HepG2 (cell line): Measurements from ENCODE around the gene KCNMA1. TPM values are rescaled to one million over a fixed set of nuclear protein-coding genes. Genes with fewer than 3 reads are reported as not detected.

Experiments used
- ATAC-seq: fragments of 200-7000 bp; cut with Tn5 transposase; 3 replicates; pipeline ENCODE4 v1.9.1; 2020; ENCODE audit warnings: mild to moderate bottlenecking, moderate library complexity
- BruUV-seq: library from RNA; stranded (reverse); fragments of 400-500 nt; replicated peaks from 2 replicates; lab custom pipeline; 2021; lab: Mats Ljungman, UMichigan
- CTCF ChIA-PET: fragments of 300-600 bp; formaldehyde crosslinking; extraction: SDS; loops from one replicate; lab custom pipeline; 2021; ENCODE audit warnings: low total read pairs, inconsistent platforms, low intra/inter-chr PET ratio; lab: Yijun Ruan, JAX
- POLR2A ChIA-PET: fragments of 350-600 bp; sonication (Branson Sonifier 250); formaldehyde crosslinking; loops from one replicate; lab custom pipeline; 2020; ENCODE audit warnings: antibody characterized with exemption, inconsistent platforms; lab: Yijun Ruan, JAX
- DNase-seq: peaks from one replicate; pipeline ENCODE4 v3.0.0-alpha.2; 2015; ENCODE audit warnings: low spot score
- FAIRE-seq: peaks from 3 replicates; lab custom pipeline; 2011; peaks lifted over from hg19 to GRCh38; lab: Jason Lieb, UNC
- H2AFZ ChIP-seq: one replicate; pipeline ENCODE4 v1.6.1; 2011; ENCODE audit warnings: low read length, inconsistent platforms
- H3K27ac ChIP-seq: fragments of 300-600 bp; 3 replicates; pipeline ENCODE4 v1.8.0; 2011; ENCODE audit warnings: mixed run types, mild to moderate bottlenecking, mixed read lengths, low read length, inconsistent platforms; ENCODE audit not compliant: insufficient read depth; ENCODE audit errors: extremely low read length
- H3K27me3 ChIP-seq, 2 experiments: fragments of 200-600 bp in 1 of 2; 2 replicates in 1 of 2; 3 replicates in 1 of 2; pipeline versions ENCODE4 v1.6.0 to v1.8.0; 2011; ENCODE audit warnings: low read length in 2 of 2, mild to moderate bottlenecking in 2 of 2, moderate library complexity in 2 of 2, inconsistent platforms in 1 of 2; ENCODE audit not compliant: insufficient read depth in 2 of 2, control insufficient read depth in 1 of 2
- H3K36me3 ChIP-seq, 2 experiments: fragments of 200-600 bp in 1 of 2; replicated peaks in 1 of 2; 2 replicates in 1 of 2; 3 replicates in 1 of 2; pipeline versions ENCODE4 v1.5.1 to v1.8.0; 2011; ENCODE audit warnings: low read length in 2 of 2, inconsistent platforms in 1 of 2; ENCODE audit not compliant: insufficient read depth in 2 of 2, control insufficient read depth in 1 of 2
- H3K4me1 ChIP-seq: 2 replicates; pipeline ENCODE4 v1.5.1; 2012; ENCODE audit warnings: low read length, inconsistent platforms; ENCODE audit not compliant: insufficient read depth
- H3K4me2 ChIP-seq: 2 replicates; pipeline ENCODE4 v1.6.0; 2011; ENCODE audit warnings: low read depth, low read length, inconsistent platforms
- H3K4me3 ChIP-seq, 3 experiments: fragments of 200-600 bp in 1 of 3; sonication (generic), shearing (Covaris generic) in 1 of 3; replicated peaks in 1 of 3; 2 replicates each; pipeline ENCODE4 v1.5.1; 2011 to 2016; ENCODE audit warnings: low read length in 3 of 3, inconsistent platforms in 2 of 3, low read depth in 2 of 3, mild to moderate bottlenecking in 2 of 3, control low read depth in 1 of 3, mixed read lengths in 1 of 3; ENCODE audit not compliant: insufficient read depth in 1 of 3
- H3K79me2 ChIP-seq: one replicate; pipeline ENCODE4 v1.6.1; 2011; ENCODE audit warnings: low read length, inconsistent platforms; ENCODE audit not compliant: insufficient read depth
- H3K9ac ChIP-seq: 2 replicates; pipeline ENCODE4 v1.6.0; 2011; ENCODE audit warnings: mild to moderate bottlenecking, low read depth, low read length, inconsistent platforms; ENCODE audit not compliant: insufficient read depth
- H3K9me3 ChIP-seq: 2 replicates; pipeline ENCODE4 v1.5.1; 2012; ENCODE audit warnings: mild to moderate bottlenecking, low read length
- H4K20me1 ChIP-seq: 2 replicates; pipeline ENCODE4 v1.6.0; 2011; ENCODE audit warnings: inconsistent platforms, mild to moderate bottlenecking, low read length, moderate library complexity; ENCODE audit not compliant: insufficient read depth
- ADNP ChIP-seq: sonication (generic); formaldehyde crosslinking; IDR thresholded peaks from 2 replicates; pipeline ENCODE4 v1.4.0; 2020; ENCODE audit warnings: missing genetic modification reagents
- ATF7 ChIP-seq, 2 experiments: fragments of 450-650 bp in 1 of 2; sonication (generic) in 1 of 2; formaldehyde crosslinking in 1 of 2; IDR thresholded peaks; 2 replicates each; pipeline versions ENCODE4 v1.4.0 to v1.6.1; 2016 to 2020; ENCODE audit warnings: antibody characterized with exemption in 1 of 2, mild to moderate bottlenecking in 1 of 2, missing genetic modification reagents in 1 of 2
- CAMTA2 ChIP-seq: sonication (generic); formaldehyde crosslinking; IDR thresholded peaks from 2 replicates; pipeline ENCODE4 v1.4.0; 2020; ENCODE audit warnings: mild to moderate bottlenecking, missing genetic modification reagents, borderline replicate concordance
- CEBPZ ChIP-seq: IDR thresholded peaks from 2 replicates; pipeline ENCODE4 v1.6.1; 2012; ENCODE audit warnings: low read length, improper control_type of control experiment
- CREM ChIP-seq, 2 experiments: sonication (generic) in 1 of 2; formaldehyde crosslinking in 1 of 2; IDR thresholded peaks; 2 replicates each; pipeline versions ENCODE4 v1.4.0 to v1.6.1; 2016 to 2020; ENCODE audit warnings: antibody characterized with exemption in 1 of 2, mild to moderate bottlenecking in 1 of 2, missing genetic modification reagents in 1 of 2
- MAZ ChIP-seq, 2 experiments: sonication (generic) in 1 of 2; formaldehyde crosslinking in 1 of 2; IDR thresholded peaks; 2 replicates each; pipeline versions ENCODE4 v1.5.0 to v1.6.1; 2012 to 2020; ENCODE audit warnings: low read depth in 2 of 2, mild to moderate bottlenecking in 2 of 2, borderline replicate concordance in 1 of 2, improper control_type of control experiment in 1 of 2, low read length in 1 of 2, missing genetic modification reagents in 1 of 2, moderate library complexity in 1 of 2
- MEIS2 ChIP-seq: sonication (generic); formaldehyde crosslinking; IDR thresholded peaks from 2 replicates; pipeline ENCODE4 v1.9.0; 2021; ENCODE audit warnings: mild to moderate bottlenecking, missing genetic modification reagents
- NFE2 ChIP-seq: sonication (generic); formaldehyde crosslinking; IDR thresholded peaks from 2 replicates; pipeline ENCODE4 v1.4.0; 2020; ENCODE audit warnings: missing genetic modification reagents
- POLR2AphosphoS2 ChIP-seq: IDR thresholded peaks from 2 replicates; pipeline ENCODE4 v1.6.1; 2011; ENCODE audit warnings: low read depth, low read length, improper control_type of control experiment
- PRDM4 ChIP-seq: sonication (generic); formaldehyde crosslinking; IDR thresholded peaks from 2 replicates; pipeline ENCODE4 v1.9.0; 2021; ENCODE audit warnings: missing genetic modification reagents, borderline replicate concordance
- ZNF350 ChIP-seq: sonication (generic); formaldehyde crosslinking; IDR thresholded peaks from 2 replicates; pipeline ENCODE4 v1.4.0; 2020; ENCODE audit warnings: mild to moderate bottlenecking, low read depth, missing genetic modification reagents, borderline replicate concordance
- ZNF598 ChIP-seq: sonication (generic); formaldehyde crosslinking; IDR thresholded peaks from 2 replicates; pipeline ENCODE4 v1.5.1; 2020; ENCODE audit warnings: mild to moderate bottlenecking, missing genetic modification reagents, borderline replicate concordance
- ZNF780A ChIP-seq: sonication (generic); formaldehyde crosslinking; IDR thresholded peaks from 2 replicates; pipeline ENCODE4 v1.8.0; 2022; ENCODE audit warnings: mild to moderate bottlenecking, missing genetic modification reagents, moderate library complexity
- WGBS: methylation state at CpG from one replicate; pipeline ENCODE4 v1.1.6; 2017; ENCODE audit warnings: low lambda C conversion rate; 5-methylcytosine and 5-hydroxymethylcytosine counted together
- in situ Hi-C: cut with HindIII; loops from 2 replicates; pipeline ENCODE4 v1.10.0; 2017; ENCODE audit warnings: low pct_unique_long_range_greater_than_20kb; ENCODE audit not compliant: extremely low pct_ligation_motif_present
- intact Hi-C: fragments of 100-400 bp; cut with micrococcal nuclease; formaldehyde crosslinking; loops from one replicate; pipeline ENCODE4 v1.10.0; 2022; ENCODE audit not compliant: unreplicated experiment
- polyA plus RNA-seq, 8 experiments: library from polyadenylated mRNA; depleted of rRNA in 3 of 8; stranded (reverse) in 7 of 8; unstranded in 1 of 8; fragments of >200 nt; fragmentation: Illumina TruSeq in 4 of 8; extraction: Trizol in 4 of 8; gene quantifications; 2 replicates each; pipeline versions ENCODE4 v1.2.1 to v1.2.3, GENCODE V29; 2011 to 2016; ENCODE audit warnings: low read depth in 4 of 8, missing spikeins in 1 of 8, mixed read lengths in 1 of 8; ENCODE audit not compliant: insufficient read depth in 1 of 8
- total RNA-seq, 5 experiments: library from RNA; depleted of rRNA; stranded (reverse); fragments of >200 nt; fragmentation: Illumina TruSeq; extraction: Trizol; gene quantifications; 2 replicates each; pipeline ENCODE4 v1.2.3, GENCODE V29; 2016; ENCODE audit warnings: low read depth in 1 of 5

The KCNMA1 gene
- total and polyA plus RNA-seq, 2 of the 13 experiments (the other 11 are each of a cell fraction or from before 2014, with no cell fraction given) = 0.02 TPM; not detected in 1

GRCh38 chr10:77293773-77294172, 343.8 kb downstream of the KCNMA1 start:
- H3K27me3 ChIP-seq = peaks cover 2 to 29% of the 10 kb centered on the region in 2 experiments; a peak in 4 of 5 replicates
- in situ Hi-C loops = no loop called here
- FAIRE-seq = no peak
- no peak for TF ChIP-seq POLR2AphosphoS2
- TF ChIP-seq ATF7 (IDR thresholded peaks at IDR 0.05) = no peak
- no peak for TF ChIP-seq ATF7 (CRISPR knock-in tag; IDR thresholded peaks at IDR 0.05)
- no peak for TF ChIP-seq MEIS2
- TF ChIP-seq CREM (IDR thresholded peaks at IDR 0.05) = no peak
- no peak for TF ChIP-seq CREM (CRISPR knock-in tag; IDR thresholded peaks at IDR 0.05)
- no peak for TF ChIP-seq ADNP
- no peak for TF ChIP-seq NFE2 (CRISPR knock-in tag)
- no peak for TF ChIP-seq MAZ (IDR thresholded peaks at IDR 0.05; ENCODE audit: borderline replicate concordance, low read depth, low read length)
- TF ChIP-seq MAZ (CRISPR knock-in tag; IDR thresholded peaks at IDR 0.05; ENCODE audit: low read depth) = no peak
- TF ChIP-seq PRDM4 (CRISPR knock-in tag) = no peak
- no peak for TF ChIP-seq ZNF350 (CRISPR knock-in tag)
- TF ChIP-seq ZNF780A (CRISPR knock-in tag) = no peak
- TF ChIP-seq CAMTA2 (CRISPR knock-in tag) = no peak
- TF ChIP-seq ZNF598 = no peak
- TF ChIP-seq CEBPZ = no peak

More at GRCh38 chr10:77293773-77294172, 343.8 kb downstream of the KCNMA1 start:
- no peaks in the 10 kb centered on the region for H3K79me2 ChIP-seq
- intact Hi-C loops = no loop called here
- H3K4me2 ChIP-seq = no peak overlapping the region
- no peak overlapping the region for H2AFZ ChIP-seq
- no peaks in the 10 kb centered on the region for H3K36me3 ChIP-seq
- no TSS peak for BruUV-seq
- CTCF ChIA-PET = no interaction called here
- H3K9ac ChIP-seq = no peak overlapping the region
- H3K4me3 ChIP-seq = no peak overlapping the region
- no peaks in the 10 kb centered on the region for H3K4me1 ChIP-seq
- POLR2A ChIA-PET = no interaction called here
- ATAC-seq (no peak), DNase-seq (no peak)
- no peaks in the 10 kb centered on the region for H3K9me3 ChIP-seq
- H3K27ac ChIP-seq = no peak overlapping the region
- H4K20me1 ChIP-seq = no peaks in the 10 kb centered on the region
- WGBS = 20% methylated on average over 7 of the region's 7 CpGs
